ENCODE measurements around the gene ST6GALNAC4. TPM values are rescaled to one million over a fixed set of nuclear protein-coding genes. Genes with fewer than 3 reads are reported as not detected.

Gene ST6GALNAC4
- total RNA-seq, 2 donors from 2014 or later = 27.7 to 32.7 TPM

GRCh38 chr9:127936347-127936852 is 19.6 kb upstream of the ST6GALNAC4 start:
- intact Hi-C loops (cut with DNase I) = no loop called here
- DNase-seq (ENCODE audit: low spot score) = no peak

GRCh38 chr9:127935765-127936221 is 19.0 kb upstream of the ST6GALNAC4 start:
- DNase-seq (ENCODE audit: low spot score) = no peak
- intact Hi-C loops (cut with DNase I) = no loop called here

GRCh38 chr9:127934986-127935385 is 18.1 kb upstream of the ST6GALNAC4 start:
- intact Hi-C loops (cut with DNase I) = no loop called here
- DNase-seq (ENCODE audit: low spot score) = no peak

- intact Hi-C loops (cut with DNase I) = no loop called here
- no peak for DNase-seq (ENCODE audit: low spot score)
These were observed 17.4 kb upstream of the ST6GALNAC4 start for GRCh38 chr9:127934248-127934647.

GRCh38 chr9:127931092-127931881 is 14.4 kb upstream of the ST6GALNAC4 start:
- DNase-seq (ENCODE audit: low spot score) = no peak
- intact Hi-C loops (cut with DNase I) = no loop called here

GRCh38 chr9:127930231-127931091 is 13.6 kb upstream of the ST6GALNAC4 start, which contains the start of gene PIP5KL1:
TSS of gene PIP5KL1 (minus strand) at chr9:127930777. CDS start at chr9:127930752, 25 bp downstream.
- peak; percentile 92 for DNase-seq (ENCODE audit: low spot score)
- intact Hi-C loops (cut with DNase I) = no loop called here

GRCh38 chr9:127929625-127929979 is 12.8 kb upstream of the ST6GALNAC4 start:
- DNase-seq (ENCODE audit: low spot score) = no peak
- intact Hi-C loops (cut with DNase I) = loop anchor here (5.0 to 10.0 kb wide), 3 partner anchors 195 to 1158 kb away; partner anchors contain the start of gene TOR2A (in 1 of the 2)

- no peak for DNase-seq (ENCODE audit: low spot score)
- intact Hi-C loops (cut with DNase I) = loop anchor here (5.0 to 10.0 kb wide), 3 partner anchors 194 to 1158 kb away; partner anchors contain the start of gene TOR2A (in 1 of the 2)
These were observed 12.1 kb upstream of the ST6GALNAC4 start for GRCh38 chr9:127928676-127929624.

- DNase-seq (ENCODE audit: low spot score) = no peak
- intact Hi-C loops (cut with DNase I) = loop anchor here (5.0 to 10.0 kb wide), 3 partner anchors 193 to 1159 kb away; partner anchors contain the start of gene TOR2A (in 1 of the 2)
These were observed 11.3 kb upstream of the ST6GALNAC4 start for GRCh38 chr9:127927988-127928675.

GRCh38 chr9:127927201-127927987 is 10.6 kb upstream of the ST6GALNAC4 start:
- no peak for DNase-seq (ENCODE audit: low spot score)
- intact Hi-C loops (cut with DNase I) = loop anchor here (5.0 to 10.0 kb wide), 3 partner anchors 193 to 1160 kb away; partner anchors contain the start of gene TOR2A (in 1 of the 2)

GRCh38 chr9:127926906-127927200 is 10.0 kb upstream of the ST6GALNAC4 start:
- intact Hi-C loops (cut with DNase I) = loop anchor here (5.0 to 10.0 kb wide), 3 partner anchors 192 to 1160 kb away; partner anchors contain the start of gene TOR2A (in 1 of the 2)

GRCh38 chr9:127925959-127926905 is 9.4 kb upstream of the ST6GALNAC4 start:
- DNase-seq (ENCODE audit: low spot score) = no peak
- intact Hi-C loops (cut with DNase I) = loop anchor here (5.0 to 10.0 kb wide), 3 partner anchors 191 to 1161 kb away; partner anchors contain the start of gene TOR2A (in 1 of the 2)

More at GRCh38 chr9:127926906-127927200, 10.0 kb upstream of the ST6GALNAC4 start:
- no peak for DNase-seq (ENCODE audit: low spot score)

GRCh38 chr9:127924736-127925444 is 8.0 kb upstream of the ST6GALNAC4 start:
- intact Hi-C loops (cut with DNase I) = loop anchor here (5.0 to 10.0 kb wide), 4 partner anchors 190 to 1162 kb away; partner anchors contain the start of gene TOR2A (in 1 of the 2)

GRCh38 chr9:127923771-127924170 is 6.9 kb upstream of the ST6GALNAC4 start:
- no peak for DNase-seq (ENCODE audit: low spot score)
- intact Hi-C loops (cut with DNase I) = loop anchor here (2.0 to 10.0 kb wide), 3 partner anchors 181 to 331 kb away; partner anchors contain the start of gene TOR2A (in 1 of the 2)

More at GRCh38 chr9:127924736-127925444, 8.0 kb upstream of the ST6GALNAC4 start:
- no peak for DNase-seq (ENCODE audit: low spot score)

GRCh38 chr9:127923046-127923445 is 6.2 kb upstream of the ST6GALNAC4 start:
- DNase-seq (ENCODE audit: low spot score) = no peak
- intact Hi-C loops (cut with DNase I) = loop anchor here (2.0 to 10.0 kb wide), 3 partner anchors 180 to 331 kb away; partner anchors contain the start of gene TOR2A (in 1 of the 2)
